Activated CD8-positive, alpha-beta memory T cell treated with anti-CD3 and anti-CD28 coated beads for 48 hours (primary cell): ENCODE results near the gene RAP1GAP.

Experiments used
- DNase-seq, 3 experiments: peaks; one replicate each; pipeline ENCODE4 v3.0.0-alpha.2; 2020; ENCODE audit warnings: low read depth in 2 of 3, low spot score in 2 of 3

Gene RAP1GAP

DNA sequence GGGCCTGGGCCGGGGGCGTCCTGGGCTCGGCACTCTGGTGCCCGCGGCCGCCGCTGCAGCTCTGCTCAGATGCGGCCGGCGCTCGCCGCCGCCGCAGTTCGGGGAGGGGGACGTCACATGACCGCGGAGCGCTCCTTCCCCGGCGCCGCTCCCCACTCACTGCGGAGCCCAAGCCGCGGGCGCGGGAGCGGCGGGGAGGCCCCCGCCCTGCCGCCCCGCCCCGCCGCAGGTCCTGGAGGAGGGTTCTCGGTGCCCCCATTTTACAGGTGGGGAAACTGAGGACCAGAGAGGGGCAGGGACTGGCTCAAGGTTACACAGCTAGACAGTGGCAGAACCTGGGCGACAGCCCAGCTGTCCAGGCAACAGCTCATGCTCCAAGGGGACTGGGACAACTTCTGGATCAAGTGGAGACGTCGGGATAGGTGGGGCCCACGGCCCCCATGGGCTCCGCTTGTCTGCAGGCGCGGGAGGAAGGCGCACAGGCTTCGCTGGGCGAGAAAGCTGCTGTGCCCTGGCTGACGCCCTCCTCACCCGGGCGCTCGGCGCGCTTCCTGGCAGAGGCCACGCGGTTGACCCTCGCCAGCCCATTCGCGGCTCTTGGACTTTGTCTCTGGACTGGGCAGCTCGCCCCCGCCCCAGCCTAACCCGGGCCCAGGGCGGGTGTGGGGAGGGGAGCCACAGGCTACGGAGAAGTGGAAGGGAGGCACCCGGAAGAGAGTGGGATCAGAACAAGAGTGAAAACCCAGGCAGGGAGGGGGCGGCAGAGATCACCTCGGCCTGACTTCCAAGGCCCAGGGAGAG is at the start of gene RAP1GAP:
RAP1GAP (minus strand) TSS at position 100 of the 801 bp plus-strand sequence. CDS start 49,325 bp downstream, outside the sequence.
- DNase-seq: no peak

DNA sequence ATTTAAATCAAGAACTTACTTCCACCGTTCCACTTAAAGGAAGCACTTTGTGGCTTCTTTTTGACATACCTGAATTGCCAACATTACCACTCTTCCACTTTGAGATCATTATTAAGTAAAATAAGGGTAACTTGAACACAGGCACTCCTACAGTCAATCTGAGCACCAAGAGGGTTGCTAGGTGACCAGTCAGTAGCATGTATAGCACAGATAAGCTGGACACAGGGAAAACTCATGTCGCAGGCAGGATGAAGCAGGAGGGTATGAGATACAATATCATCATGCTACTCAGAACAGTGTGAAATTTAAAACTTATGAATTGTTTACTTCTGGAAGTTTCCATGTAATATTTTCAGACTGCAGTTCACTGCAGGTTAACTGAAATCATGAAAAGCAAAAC is 47.0 kb upstream of the RAP1GAP start:
- no peak for DNase-seq

DNA sequence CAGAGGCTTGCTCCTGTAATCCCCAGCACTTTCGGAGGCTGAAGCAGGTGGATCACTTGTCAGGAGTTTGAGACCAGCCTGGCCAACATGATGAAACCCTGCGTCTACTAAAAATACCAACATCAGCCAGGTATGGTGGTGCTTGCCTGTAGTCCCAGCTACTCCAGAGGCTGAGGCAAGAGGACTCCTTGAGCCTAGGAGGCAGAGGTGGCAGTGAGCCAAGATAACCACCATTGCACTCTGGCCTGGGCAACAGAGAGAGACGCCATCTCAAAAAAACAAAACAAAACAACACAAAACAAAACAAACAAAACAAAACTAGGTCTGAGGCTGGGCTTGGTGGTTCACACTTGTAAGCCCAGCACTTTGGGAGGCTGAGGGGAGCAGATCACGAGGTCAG is 38.7 kb upstream of the RAP1GAP start:
- no peak for DNase-seq

DNA sequence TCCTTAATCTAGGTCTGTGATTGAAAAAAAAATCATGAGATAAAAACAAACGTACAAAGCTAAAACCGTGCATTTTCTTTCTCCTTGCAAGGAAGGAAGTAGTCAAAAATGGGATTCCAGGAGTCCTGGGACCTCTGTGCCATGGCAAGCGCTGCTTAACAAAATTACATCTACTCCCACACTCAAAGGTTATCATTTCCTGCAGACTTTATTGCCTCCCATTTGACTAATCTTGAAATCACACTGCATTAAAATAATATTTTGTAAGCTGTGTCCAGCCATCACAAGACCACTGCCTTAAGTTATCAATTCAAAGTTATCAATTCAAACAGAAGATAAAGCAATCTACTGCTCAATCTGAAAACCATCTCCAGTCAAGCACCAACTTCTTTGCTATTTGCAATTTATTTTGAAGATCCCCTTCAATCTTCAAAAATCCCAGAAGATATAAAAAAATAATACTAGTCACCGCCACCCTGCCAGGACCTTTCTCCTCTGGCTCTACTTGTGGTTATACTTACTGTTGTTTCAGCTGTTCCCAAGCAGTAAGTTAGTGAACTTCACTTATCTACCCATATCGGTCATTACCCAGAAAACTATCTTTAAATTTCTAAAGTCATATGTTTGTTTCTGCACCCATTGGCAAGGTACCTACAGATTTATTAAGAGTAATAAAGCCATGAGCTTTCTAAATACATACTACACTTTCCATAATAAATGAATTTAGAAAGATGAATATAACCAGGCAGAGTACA is 38.1 kb upstream of the RAP1GAP start:
- DNase-seq: no peak

GRCh38 chr1:21706151-21706835 is 37.1 kb upstream of the RAP1GAP start:
- DNase-seq: no peak

DNA sequence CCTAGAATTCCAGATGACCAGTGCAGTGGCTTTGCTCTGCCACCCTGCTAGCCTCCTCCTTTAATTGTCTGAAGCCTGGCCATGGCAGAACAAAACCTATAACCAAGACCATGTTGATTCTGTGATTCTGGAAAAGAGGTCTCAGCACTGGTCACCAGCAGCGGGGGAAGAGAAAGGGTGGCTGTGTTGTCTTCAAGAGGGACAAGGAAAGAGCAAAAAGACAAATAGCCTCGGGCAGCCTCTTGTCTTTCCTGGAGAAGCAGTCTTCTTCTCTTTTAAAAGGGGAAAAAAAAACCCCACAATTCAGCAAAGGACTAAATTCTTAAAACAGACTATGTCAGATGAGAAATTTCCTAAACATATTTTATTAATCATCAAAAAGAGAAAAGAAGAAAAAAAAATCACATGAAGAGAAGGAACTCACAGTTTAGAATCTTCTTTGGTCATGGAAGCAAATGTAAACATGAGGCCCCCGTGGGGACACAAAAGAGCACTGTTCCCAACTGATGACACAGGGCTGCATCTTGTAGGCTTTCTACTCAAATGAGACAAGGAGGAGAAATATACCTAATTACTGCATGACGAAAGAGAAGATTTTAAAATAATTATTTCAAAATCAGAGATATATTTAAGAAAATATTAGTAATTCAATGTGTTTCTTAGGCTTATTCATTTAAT is 36.3 kb upstream of the RAP1GAP start:
- DNase-seq: no peak

GRCh38 chr1:21704145-21704544 is 35.0 kb upstream of the RAP1GAP start:
- no peak for DNase-seq

- no peak for DNase-seq
Observed at GRCh38 chr1:21703318-21703963, 34.3 kb upstream of the RAP1GAP start.

GRCh38 chr1:21702780-21703179 is 33.6 kb upstream of the RAP1GAP start:
- no peak for DNase-seq

GRCh38 chr1:21701401-21701800 is 32.2 kb upstream of the RAP1GAP start:
- DNase-seq: no peak

DNA sequence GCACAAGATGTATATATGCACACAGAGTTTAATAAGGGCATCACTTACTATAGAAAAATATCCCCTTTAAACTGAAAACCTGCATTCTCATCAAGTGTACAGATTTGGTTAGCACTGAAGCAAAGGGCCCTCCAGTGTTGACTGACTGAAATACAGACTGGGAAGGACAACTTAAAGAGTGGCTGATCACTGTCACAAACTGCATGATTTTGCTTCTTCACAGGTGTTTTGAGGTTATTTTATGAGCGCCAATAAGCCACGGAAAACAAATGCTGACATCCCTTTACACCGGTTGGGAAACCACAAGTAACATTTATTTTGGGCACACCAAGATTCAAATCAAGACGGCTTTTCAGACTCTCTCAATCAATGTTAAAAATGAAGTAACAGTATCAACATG is 30.9 kb upstream of the RAP1GAP start:
- DNase-seq: no peak

GRCh38 chr1:21696931-21697330 is 27.8 kb upstream of the RAP1GAP start:
- DNase-seq: no peak

- DNase-seq: no peak
Observed at GRCh38 chr1:21693732-21694131, 24.6 kb upstream of the RAP1GAP start.

- DNase-seq: no peak
Observed at GRCh38 chr1:21691739-21692138, 22.6 kb upstream of the RAP1GAP start.

DNA sequence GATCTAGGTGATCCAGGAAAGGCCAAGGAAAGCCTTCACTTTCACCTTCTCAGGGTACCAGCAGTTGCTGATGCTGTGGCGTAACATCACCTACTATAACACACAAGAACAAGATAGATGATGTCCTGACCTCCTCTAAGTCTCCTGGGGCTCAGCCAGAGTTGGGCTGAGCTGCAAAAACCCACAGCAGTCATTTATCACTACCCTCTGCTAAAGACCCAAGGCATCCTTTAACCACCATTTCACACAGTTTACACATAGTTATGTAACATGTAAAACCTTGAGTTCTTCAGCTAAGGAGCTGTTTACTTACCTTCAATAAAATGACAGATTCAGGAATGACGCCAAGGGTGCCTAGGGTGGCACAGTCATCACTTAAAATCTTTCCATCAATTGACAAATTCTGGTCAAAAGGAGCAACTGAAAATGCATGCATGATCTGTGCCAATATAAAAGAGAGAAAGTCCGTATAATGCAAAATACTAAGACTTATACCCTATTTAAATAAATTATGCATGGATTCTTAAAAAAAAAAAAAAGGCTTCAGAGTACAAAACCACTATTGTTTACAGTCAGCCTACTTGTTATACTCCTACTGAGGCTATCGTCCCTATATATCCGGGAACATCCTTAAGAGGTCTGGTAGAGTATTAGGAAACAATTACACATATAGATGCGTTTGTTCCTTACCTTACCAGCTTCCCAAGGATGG is 20.7 kb upstream of the RAP1GAP start:
- no peak for DNase-seq

- DNase-seq: no peak
Observed at GRCh38 chr1:21687081-21687529, 17.9 kb upstream of the RAP1GAP start.

GRCh38 chr1:21685946-21686678 is 17.0 kb upstream of the RAP1GAP start:
- no peak for DNase-seq

GRCh38 chr1:21681426-21681825 is 12.3 kb upstream of the RAP1GAP start:
- no peak for DNase-seq

- no peak for DNase-seq
Observed at GRCh38 chr1:21680918-21681317, 11.8 kb upstream of the RAP1GAP start.
